ENCODE measurements around the gene DLAT.

- TF ChIP-seq CTCF (IDR thresholded peaks at IDR 0.05; ENCODE audit: low read depth, low read length) (no peak), EZH2phosphoT487 (IDR thresholded peaks at IDR 0.05; ENCODE audit: low read depth) (no peak)
These were observed 17.7 kb downstream of the DLAT start for GRCh38 chr11:112042961-112043304.
